HEK293 (cell line): ENCODE measurements around the gene TAS2R9.

Experiments
- CTCF ChIP-seq: fragments of 450-650 bp; formaldehyde crosslinking; IDR thresholded peaks from 2 replicates; pipeline ENCODE4 v1.5.1; 2016; ENCODE audit warnings: missing biosample characterization, missing genetic modification characterization
- GLIS1 ChIP-seq: fragments of 450-650 bp; formaldehyde crosslinking; IDR thresholded peaks from 2 replicates; pipeline ENCODE4 v1.5.1; 2016; ENCODE audit warnings: missing biosample characterization, missing genetic modification characterization
- IKZF3 ChIP-seq: fragments of 450-650 bp; IDR thresholded peaks from 2 replicates; pipeline ENCODE4 v1.5.0; 2018; ENCODE audit warnings: missing biosample characterization, mild to moderate bottlenecking, missing genetic modification characterization, moderate library complexity
- ZBTB49 ChIP-seq: fragments of 450-650 bp; formaldehyde crosslinking; IDR thresholded peaks from 2 replicates; pipeline ENCODE4 v1.5.1; 2016; ENCODE audit warnings: missing biosample characterization, missing genetic modification characterization, low read depth
- ZBTB6 ChIP-seq: fragments of 450-650 bp; formaldehyde crosslinking; IDR thresholded peaks from 2 replicates; pipeline ENCODE4 v1.5.1; 2017; ENCODE audit warnings: missing biosample characterization, missing genetic modification characterization
- ZNF140 ChIP-seq: fragments of 450-650 bp; formaldehyde crosslinking; IDR thresholded peaks from 2 replicates; pipeline ENCODE4 v1.5.1; 2016; ENCODE audit warnings: missing biosample characterization, missing genetic modification characterization
- ZNF423 ChIP-seq: fragments of 450-650 bp; formaldehyde crosslinking; IDR thresholded peaks from 2 replicates; pipeline ENCODE4 v1.5.1; 2016; ENCODE audit warnings: missing biosample characterization, missing genetic modification characterization
- TF ChIP-seq, protein P1 (sequence below): fragments of 450-650 bp; formaldehyde crosslinking; conservative IDR thresholded peaks from 2 replicates; pipeline ENCODE4 v1.5.1; 2016; ENCODE audit warnings: low read depth, missing biosample characterization, missing genetic modification characterization

GRCh38 chr12:10855807-10856206 is 45.8 kb upstream of the TAS2R9 start:
- TF ChIP-seq ZNF140 (tag by site-specific recombination) (no peak), ZBTB49 (no peak), ZNF423 (tag by site-specific recombination) (no peak), IKZF3 (tag by site-specific recombination) (no peak), ZBTB6 (tag by site-specific recombination) (no peak), CTCF (no peak), GLIS1 (tag by site-specific recombination) (no peak)
- TF ChIP-seq, protein P1, sequence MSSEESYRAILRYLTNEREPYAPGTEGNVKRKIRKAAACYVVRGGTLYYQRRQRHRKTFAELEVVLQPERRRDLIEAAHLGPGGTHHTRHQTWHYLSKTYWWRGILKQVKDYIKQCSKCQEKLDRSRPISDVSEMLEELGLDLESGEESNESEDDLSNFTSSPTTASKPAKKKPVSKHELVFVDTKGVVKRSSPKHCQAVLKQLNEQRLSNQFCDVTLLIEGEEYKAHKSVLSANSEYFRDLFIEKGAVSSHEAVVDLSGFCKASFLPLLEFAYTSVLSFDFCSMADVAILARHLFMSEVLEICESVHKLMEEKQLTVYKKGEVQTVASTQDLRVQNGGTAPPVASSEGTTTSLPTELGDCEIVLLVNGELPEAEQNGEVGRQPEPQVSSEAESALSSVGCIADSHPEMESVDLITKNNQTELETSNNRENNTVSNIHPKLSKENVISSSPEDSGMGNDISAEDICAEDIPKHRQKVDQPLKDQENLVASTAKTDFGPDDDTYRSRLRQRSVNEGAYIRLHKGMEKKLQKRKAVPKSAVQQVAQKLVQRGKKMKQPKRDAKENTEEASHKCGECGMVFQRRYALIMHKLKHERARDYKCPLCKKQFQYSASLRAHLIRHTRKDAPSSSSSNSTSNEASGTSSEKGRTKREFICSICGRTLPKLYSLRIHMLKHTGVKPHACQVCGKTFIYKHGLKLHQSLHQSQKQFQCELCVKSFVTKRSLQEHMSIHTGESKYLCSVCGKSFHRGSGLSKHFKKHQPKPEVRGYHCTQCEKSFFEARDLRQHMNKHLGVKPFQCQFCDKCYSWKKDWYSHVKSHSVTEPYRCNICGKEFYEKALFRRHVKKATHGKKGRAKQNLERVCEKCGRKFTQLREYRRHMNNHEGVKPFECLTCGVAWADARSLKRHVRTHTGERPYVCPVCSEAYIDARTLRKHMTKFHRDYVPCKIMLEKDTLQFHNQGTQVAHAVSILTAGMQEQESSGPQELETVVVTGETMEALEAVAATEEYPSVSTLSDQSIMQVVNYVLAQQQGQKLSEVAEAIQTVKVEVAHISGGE = no peak
